GM23338 (cell line): ENCODE results near the gene HCN1.

Experiments
- CREB1 ChIP-seq: fragments of 250-450 bp; sonication (Bioruptor Pico); IDR thresholded peaks from 2 replicates; pipeline ENCODE4 v1.5.0; 2020; ENCODE audit warnings: low read depth, mild to moderate bottlenecking, moderate library complexity
- ETS1 ChIP-seq: IDR thresholded peaks from 2 replicates; pipeline ENCODE4 v1.6.1; 2016; ENCODE audit warnings: antibody characterized with exemption
- EZH2 ChIP-seq: fragments of 200-600 bp; sonication (generic); IDR thresholded peaks from one replicate; pipeline ENCODE4 v1.8.0; 2017; ENCODE audit warnings: antibody characterized with exemption, mild to moderate bottlenecking, low read depth; ENCODE audit not compliant: unreplicated experiment
- EZH2phosphoT487 ChIP-seq: fragments of 200-600 bp; sonication (generic); IDR thresholded peaks from one replicate; pipeline ENCODE4 v1.8.1; 2018; ENCODE audit warnings: antibody characterized with exemption; ENCODE audit not compliant: unreplicated experiment
- JUNB ChIP-seq: IDR thresholded peaks from one replicate; pipeline ENCODE4 v1.6.1; 2016; ENCODE audit warnings: antibody characterized with exemption; ENCODE audit not compliant: unreplicated experiment
- POLR2AphosphoS5 ChIP-seq: IDR thresholded peaks from 2 replicates; pipeline ENCODE4 v1.6.1; 2016; ENCODE audit warnings: antibody characterized with exemption, low read depth
- ZNF331 ChIP-seq: fragments of 250-450 bp; sonication (Bioruptor Pico); IDR thresholded peaks from 2 replicates; pipeline ENCODE4 v1.5.0; 2020; ENCODE audit warnings: low read depth, mild to moderate bottlenecking, moderate library complexity
- TF ChIP-seq, protein P1 (sequence below), 2 experiments: fragments of 200-600 bp in 1 of 2; sonication (generic) in 1 of 2; conservative IDR thresholded peaks; 2 replicates each; pipeline versions ENCODE4 v1.5.1 to v1.6.1; 2016 to 2017; ENCODE audit warnings: antibody characterized with exemption in 2 of 2, low read depth in 2 of 2, mild to moderate bottlenecking in 2 of 2, moderate library complexity in 1 of 2
- TF ChIP-seq, protein P2 (sequence below): IDR thresholded peaks from one replicate; pipeline ENCODE4 v1.6.1; 2018; ENCODE audit warnings: antibody characterized with exemption; ENCODE audit not compliant: unreplicated experiment

GRCh38 chr5:45295231-45295630 lies 400.9 kb downstream of the HCN1 start:
- no peak for TF ChIP-seq POLR2AphosphoS5
- TF ChIP-seq ETS1, result no peak
- TF ChIP-seq, protein P1, sequence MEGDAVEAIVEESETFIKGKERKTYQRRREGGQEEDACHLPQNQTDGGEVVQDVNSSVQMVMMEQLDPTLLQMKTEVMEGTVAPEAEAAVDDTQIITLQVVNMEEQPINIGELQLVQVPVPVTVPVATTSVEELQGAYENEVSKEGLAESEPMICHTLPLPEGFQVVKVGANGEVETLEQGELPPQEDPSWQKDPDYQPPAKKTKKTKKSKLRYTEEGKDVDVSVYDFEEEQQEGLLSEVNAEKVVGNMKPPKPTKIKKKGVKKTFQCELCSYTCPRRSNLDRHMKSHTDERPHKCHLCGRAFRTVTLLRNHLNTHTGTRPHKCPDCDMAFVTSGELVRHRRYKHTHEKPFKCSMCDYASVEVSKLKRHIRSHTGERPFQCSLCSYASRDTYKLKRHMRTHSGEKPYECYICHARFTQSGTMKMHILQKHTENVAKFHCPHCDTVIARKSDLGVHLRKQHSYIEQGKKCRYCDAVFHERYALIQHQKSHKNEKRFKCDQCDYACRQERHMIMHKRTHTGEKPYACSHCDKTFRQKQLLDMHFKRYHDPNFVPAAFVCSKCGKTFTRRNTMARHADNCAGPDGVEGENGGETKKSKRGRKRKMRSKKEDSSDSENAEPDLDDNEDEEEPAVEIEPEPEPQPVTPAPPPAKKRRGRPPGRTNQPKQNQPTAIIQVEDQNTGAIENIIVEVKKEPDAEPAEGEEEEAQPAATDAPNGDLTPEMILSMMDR (conservative IDR thresholded peaks at IDR 0.05; ENCODE audit: low read depth in 2 of 2), result no peak
- TF ChIP-seq EZH2phosphoT487, result no peak
- no peak for TF ChIP-seq EZH2
- TF ChIP-seq, protein P2, sequence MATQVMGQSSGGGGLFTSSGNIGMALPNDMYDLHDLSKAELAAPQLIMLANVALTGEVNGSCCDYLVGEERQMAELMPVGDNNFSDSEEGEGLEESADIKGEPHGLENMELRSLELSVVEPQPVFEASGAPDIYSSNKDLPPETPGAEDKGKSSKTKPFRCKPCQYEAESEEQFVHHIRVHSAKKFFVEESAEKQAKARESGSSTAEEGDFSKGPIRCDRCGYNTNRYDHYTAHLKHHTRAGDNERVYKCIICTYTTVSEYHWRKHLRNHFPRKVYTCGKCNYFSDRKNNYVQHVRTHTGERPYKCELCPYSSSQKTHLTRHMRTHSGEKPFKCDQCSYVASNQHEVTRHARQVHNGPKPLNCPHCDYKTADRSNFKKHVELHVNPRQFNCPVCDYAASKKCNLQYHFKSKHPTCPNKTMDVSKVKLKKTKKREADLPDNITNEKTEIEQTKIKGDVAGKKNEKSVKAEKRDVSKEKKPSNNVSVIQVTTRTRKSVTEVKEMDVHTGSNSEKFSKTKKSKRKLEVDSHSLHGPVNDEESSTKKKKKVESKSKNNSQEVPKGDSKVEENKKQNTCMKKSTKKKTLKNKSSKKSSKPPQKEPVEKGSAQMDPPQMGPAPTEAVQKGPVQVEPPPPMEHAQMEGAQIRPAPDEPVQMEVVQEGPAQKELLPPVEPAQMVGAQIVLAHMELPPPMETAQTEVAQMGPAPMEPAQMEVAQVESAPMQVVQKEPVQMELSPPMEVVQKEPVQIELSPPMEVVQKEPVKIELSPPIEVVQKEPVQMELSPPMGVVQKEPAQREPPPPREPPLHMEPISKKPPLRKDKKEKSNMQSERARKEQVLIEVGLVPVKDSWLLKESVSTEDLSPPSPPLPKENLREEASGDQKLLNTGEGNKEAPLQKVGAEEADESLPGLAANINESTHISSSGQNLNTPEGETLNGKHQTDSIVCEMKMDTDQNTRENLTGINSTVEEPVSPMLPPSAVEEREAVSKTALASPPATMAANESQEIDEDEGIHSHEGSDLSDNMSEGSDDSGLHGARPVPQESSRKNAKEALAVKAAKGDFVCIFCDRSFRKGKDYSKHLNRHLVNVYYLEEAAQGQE, result no peak
- TF ChIP-seq JUNB, result no peak
- no peak for TF ChIP-seq CREB1 (CRISPR knock-in tag)
- no peak for TF ChIP-seq ZNF331 (CRISPR knock-in tag)
